NCI-H510A treated with DMSO at 0.1 percent for 48 hours (cell line): ENCODE results near the gene NR3C2.
A peak's percentile ranks its signal among the peaks of the same experiment; 100 is the strongest.

Source experiments
- DNase-seq: peaks from one replicate; lab custom pipeline; 2025; lab: John Stamatoyannopoulos, UW

NR3C2 gene

DNA sequence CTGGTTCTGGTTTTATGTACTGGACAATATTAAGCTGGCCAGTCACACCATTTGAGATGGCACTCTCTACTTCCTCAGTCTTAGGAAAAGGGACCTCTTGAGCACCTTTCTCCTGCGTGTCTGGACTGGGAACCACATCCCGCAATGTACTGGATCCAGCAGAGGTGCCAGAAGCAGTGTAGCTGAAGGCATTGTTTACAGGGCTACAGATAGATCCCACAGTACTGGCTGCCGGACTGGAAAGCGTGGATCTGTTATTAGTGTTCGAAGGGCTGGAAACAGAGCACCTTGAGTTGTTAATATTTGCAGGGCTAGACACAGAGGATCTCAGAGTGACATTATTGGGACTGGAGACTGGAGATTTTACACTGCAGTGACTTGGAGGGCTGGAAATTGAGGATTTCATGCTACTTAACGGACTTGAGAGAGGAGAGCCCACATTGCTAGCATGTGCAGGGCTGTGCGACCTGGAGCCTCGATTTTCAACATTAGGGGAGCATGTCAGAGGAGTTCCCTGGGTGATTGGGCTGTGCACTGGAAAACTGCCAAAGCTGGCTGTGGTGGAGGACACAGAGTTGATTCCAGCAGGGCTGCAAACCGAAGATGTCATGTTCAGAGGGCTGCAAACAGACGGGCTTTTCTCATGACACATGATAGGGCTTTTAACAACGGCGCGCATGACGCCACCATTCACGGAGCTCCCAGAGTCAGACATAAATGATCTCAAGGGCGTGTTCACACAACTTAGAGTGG is 6.4 kb downstream of the NR3C2 start:
- DNase-seq = no peak

DNA sequence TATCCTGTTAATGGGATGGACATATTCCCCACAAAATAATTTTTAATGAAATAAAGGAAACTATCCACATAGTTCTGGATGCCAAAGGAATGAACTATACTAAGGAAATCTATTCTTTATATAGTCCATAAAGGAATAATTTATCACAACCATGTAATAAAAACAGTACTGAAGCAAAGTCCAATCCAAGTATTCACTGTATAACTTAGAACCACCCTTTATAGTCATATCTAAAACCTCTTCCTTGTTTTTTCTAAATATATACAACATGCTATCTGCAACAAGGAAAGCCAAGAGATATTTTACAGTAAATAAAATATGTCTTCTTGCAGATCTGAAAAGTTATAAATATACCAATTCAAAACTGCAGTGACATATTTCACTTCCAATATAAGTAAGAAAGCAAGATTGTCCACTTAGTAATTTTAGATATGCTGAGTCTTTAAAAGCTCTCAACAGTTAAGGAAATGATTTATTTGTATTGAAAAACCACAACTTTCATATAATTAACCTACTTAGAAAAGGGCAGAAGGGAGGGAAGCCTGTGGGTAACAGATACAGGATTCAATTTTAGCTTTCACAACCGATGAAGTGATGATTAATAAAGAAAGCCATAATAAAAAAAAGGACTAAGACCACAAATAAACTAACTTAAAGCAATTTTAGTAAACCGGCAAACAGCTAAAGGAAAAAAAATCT is 8.0 kb downstream of the NR3C2 start:
- no peak for DNase-seq

DNA sequence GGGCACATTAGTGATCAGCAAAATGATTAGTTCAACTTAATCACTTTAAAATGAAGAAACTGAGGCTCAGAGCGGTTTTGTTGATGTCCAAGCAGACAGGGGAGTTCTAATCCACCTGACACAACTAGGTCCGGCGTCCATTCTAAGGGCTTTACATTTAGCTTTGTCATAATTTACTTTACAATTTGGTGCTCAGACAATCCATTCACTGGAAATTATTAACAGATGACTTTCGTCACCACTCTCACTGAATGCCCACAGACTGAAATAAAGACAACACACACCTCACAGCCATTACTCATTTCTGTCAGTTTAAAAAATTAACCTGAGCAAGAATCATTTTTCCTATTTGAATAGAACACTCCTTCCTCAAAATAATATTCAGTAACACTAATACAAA is 10.8 kb downstream of the NR3C2 start:
- DNase-seq = no peak

DNA sequence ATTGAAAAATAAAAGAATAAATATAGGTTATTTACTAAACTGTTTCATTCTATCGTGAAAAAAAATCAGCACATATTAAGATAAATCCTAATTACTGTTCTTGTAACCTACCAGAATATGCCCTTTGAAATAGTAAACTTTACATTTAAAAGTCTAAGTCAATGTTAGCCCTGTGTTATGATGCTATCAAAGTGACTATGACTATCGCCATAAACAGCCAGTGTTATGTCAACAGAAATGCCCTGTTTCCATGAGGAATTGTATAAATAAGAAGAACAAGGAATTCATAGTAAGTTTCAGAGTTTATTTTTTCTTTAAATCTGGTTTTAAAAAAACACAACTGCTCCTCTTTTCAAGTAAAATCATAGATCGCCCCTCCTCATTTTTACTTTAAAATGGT is 11.4 kb downstream of the NR3C2 start:
- DNase-seq = no peak

DNA sequence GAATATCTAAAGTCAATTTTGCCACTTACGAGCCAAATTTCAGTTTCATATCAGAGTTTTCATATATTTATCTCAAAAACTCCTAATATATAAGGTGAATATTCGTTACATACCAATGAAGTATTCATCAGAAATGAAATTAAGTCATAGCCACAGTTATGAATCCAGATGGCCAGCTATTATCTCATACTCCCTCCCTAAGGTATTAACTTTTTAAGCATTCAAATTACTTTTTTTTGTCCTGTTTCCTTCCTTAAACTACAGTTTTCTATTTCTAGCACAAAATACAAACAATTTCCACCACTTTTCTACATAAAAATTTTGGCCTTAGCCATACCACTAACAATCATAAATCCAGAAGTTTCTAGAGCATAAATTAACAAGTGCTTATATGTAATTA is 13.0 kb downstream of the NR3C2 start:
- DNase-seq = no peak

DNA sequence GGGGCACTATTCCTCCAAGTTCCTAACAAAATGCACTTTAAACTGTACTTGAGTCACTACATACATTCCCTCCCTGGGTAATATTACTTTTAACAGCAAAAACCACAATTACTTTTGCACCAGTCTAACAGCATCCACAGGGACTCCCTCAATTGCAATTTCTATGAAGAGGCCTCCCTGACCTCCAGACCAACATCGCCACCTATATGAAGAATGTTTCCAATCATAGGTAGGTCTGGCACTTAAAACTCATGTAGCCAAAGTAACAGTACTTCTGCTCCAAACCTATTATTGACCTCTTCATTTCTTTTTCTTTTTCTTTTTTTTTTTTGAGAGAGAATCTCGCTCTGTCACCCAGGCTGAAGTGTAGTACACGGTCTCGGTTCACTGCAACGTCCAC is 15.6 kb downstream of the NR3C2 start:
- DNase-seq = no peak

DNA sequence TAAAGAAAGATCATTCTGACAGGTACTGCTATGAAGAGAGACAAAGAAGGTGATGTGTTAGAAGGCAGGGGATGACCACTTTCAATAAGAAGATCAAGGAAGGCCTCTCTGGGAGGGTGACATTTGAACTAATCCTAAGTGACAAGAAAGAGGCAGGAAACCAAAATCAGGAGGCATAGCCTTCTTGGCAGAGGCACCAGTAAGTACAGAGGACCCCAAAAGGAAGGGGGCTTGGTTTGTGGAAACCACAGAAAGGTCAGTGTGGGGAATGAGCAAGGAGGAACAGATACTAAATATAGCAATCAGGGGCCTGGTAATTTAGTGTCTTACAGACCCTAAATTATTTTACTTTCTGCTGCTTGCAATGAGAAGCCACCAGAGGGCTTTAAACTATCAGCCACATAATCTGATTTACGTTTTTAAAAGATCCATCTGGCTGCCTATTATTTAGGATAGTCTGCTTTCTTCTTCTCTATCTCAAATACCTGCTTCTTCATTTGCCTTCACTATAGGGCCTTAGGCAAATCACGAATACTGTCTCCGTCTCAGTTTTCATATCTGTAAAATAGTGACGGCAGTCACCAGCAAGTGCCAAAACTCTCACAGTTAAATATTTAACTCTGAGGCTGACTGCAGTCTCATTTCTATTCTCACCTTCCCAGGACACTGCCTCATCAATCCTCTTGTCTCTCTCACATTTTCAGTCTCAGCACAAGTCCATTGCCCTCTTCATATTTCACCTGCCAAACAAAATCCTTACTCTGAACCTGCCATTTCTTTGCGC is 16.7 kb downstream of the NR3C2 start:
- DNase-seq = no peak

DNA sequence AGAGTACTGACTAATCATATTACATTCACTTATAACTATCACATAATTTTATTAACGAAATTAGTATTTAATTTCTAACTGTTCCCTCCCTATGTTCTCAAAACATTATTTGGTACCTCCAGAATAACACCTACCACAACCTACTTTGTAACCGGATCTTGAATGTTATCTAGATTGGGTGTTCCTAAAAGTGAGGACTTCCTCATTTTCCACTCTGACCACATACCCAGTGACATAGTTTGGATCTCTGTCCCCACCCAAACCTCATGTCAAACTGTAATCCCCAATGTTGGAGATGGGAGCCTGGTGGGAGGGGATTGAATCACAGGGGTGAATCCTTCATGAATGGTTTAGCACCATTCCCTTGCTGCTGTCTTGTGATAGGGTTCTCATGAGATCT is 21.8 kb downstream of the NR3C2 start:
- DNase-seq = no peak

DNA sequence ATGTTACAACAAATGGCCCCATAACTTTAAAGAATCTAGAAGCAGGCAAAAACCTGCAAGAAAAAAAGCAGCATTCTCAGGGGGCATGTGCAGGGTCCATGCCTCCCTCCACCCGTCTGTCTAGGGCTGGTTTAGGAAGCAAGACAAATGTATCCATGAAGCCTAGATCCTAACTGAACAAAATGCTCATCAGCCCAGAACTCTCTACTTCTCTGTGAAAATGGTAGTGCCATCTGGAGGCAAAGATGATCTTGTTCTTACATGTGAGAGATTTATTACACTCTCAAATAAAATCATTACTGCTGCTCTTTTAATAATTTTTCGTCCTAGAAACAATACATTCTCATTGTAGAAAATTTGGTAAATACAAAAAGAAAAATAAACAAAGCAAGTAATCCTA is 26.7 kb downstream of the NR3C2 start:
- no peak for DNase-seq

DNA sequence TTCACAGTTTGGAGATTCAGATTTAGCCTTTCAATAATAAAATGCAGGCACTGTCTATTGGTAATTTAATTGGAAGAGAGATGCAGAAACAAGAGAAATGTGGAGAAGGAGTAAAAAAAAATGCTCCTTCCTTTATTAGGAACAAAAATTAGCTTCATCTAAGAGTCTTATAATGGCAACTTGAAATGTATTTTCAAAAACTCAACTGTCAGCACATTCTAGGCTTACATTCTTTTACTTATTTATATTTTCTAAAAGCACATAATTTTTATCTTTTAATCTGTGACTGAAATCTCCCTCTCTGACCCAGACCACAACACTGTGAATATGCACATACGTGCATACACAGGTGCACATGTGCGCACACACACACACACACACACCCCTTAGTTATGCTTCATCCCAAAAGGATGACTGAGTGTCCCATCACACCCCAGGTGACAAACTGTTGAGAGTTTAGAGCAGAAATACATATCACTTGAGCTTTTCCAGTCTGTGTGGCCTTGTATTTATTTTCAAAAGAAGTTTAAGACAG is 29.7 kb downstream of the NR3C2 start:
- no peak for DNase-seq

DNA sequence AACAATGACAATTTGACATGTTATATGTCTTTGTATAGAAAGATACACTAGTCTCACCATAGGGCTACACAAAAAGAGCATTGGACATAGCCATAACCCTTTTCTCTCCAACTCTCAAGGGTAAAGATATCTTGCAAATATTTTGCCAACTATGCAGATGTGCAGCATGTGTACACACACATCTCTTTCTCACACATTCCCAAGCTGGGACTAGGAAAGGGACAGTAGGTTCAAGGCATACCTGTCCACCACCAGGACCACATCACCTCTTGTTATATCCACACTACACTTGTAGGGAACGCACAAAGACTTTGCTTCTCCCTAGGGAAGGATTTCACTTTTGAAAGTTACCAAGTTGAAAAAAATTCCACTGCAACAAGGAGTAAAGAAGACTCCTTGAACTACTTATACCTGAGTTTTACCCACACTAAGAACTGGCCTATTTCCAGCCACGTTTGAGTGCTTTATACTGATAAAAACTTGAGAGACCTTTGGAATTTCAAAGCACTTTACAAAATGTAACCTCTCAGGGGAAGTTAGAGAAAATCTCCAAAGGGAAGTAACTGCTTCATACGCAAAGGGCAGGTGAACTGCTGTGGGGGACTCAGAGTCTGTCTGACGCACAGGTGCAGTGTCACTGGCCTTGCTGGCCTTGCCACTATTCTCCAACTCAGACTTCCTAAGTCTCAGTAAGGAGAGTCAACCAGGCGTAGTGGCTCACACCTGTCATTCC is 36.9 kb downstream of the NR3C2 start:
- DNase-seq = no peak

DNA sequence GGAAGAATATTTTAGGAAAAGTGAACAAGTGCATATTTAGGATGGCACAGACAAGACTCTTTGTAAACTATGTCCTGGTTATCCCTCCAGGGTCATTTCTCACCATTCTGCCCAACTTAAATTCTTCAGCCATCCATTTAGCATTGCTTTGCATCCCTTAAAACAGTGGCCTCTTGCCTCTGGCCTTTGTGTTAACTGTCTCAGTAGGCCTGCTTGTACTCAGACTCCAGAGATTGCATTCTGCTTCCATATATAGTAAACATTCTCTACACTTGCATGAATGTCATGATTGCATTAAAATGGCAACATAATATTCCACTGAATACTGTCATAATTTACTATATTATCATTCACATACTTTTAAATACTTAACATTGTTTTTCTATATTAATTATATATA is 43.2 kb downstream of the NR3C2 start:
- DNase-seq = no peak

DNA sequence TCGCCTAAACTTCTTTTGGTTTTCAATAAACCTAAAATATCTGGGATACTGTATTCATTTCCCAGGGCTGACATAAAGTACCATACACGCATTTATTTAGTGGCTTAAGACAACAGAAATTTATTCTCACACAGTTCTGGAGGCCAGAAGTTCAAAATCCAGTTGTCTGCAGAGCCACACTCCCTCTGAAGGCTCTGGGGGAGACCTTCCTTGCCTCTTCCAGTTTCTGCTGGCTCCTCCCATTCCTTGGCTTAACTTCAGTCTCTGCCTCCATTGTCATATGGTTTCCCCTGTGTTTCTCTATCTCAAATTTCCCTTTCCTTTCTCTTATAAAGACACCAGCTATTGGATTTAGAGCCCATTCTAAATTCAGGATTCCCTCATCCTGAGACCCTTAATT is 44.4 kb downstream of the NR3C2 start:
- DNase-seq = no peak

DNA sequence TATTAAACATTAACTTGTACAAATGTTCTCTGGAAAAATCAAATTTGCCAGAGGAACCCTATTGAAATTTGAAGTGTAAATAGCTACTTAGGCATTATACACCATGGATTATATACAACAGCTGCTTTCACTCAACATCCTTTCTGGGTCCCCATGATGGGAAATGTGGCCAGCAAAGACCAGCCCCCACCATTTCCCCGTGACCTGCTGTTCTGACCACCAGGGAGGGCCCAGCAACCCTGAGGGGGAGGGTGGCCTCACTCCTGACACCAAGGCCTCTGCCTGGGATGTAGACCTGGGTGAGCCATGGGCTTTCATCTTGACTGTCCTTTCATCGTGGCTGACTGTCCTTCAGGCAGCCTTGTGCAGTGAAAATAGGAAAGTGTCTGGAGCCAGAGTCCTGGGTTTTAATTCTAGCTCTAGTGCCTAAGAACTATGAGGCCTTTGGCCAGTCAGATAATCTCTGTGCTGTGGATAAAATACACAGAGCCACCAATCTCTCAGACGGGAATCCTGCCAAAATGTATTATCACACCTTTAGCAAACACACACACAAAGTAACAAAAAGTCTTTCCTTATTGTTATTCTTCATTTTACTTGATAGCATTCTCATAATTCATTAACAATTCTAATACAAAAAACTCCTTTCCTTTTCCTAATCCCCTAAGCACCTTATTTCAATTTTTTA is 45.1 kb downstream of the NR3C2 start:
- no peak for DNase-seq

DNA sequence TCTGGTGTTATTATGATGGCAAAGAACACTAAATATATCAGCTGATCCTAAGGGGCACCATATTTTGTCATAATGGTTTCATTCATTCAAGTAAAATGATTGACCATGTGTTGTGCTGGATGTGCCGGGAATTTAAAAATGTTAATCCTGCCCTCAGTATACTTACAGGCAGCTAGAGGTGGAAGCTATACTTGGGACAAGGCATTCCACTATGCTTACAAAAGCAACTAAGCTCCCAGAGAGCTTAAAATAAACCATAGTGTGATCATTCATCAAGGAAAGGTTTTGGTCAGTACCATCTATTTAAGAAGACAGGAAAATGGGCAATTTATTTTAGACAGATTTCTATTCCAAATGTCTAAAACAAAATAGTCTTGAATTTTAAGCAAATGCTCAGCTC is 46.4 kb downstream of the NR3C2 start:
- DNase-seq = no peak

DNA sequence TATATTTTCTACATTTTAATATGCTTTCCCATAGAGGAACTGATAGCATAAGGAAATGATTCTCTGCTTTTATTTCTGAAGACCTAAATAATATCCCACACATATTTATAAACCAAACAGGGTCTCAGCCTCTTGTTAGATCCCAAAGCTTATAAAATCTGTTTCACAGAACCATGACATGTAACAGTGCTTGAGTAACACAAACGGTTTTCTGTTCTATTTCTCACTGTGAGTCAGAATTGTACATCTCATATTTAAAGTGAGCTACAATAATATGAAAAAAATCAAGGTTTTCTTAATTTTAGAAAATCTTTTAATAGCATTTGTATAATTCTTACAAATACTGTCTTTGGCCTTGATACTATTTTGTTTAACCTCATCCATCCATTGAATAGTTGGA is 51.2 kb downstream of the NR3C2 start:
- DNase-seq = no peak

DNA sequence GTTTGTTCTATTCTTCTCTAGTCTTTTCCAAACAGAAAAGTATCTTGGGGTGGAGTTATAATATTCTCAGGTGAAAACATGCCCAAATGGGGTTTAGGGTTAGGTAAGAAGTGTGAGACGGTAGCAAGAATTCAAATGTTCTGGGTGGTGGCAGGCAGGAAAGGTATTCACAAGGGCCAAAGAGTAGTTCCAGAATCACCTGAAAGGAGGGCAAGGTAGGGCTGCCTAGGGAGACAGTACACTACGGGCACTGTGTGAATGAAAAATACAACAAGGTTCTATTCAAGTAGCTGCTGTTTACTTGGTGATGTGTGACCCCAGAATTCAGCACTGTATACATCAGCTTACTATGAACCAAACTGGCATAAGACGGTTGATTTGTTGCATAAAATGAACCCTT is 51.9 kb downstream of the NR3C2 start:
- no peak for DNase-seq

DNA sequence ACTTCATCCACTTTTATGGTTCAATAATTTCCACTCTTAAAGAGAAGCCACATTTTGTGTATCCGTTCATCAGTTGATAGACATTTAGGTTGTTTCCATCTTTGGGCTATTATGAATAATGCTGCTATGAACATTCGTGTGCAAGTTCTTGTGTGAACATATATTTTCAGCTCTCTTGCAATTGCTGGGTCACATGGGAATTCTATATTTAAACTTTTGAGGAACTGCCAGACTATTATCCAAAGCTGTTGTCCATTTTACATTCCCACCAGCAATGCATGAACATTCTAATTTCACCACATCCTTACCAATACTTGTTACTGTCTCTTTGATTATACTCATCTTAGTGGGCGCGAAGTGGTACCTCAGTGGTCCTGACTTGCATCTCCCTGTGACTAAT is 61.9 kb downstream of the NR3C2 start:
- no peak for DNase-seq

DNA sequence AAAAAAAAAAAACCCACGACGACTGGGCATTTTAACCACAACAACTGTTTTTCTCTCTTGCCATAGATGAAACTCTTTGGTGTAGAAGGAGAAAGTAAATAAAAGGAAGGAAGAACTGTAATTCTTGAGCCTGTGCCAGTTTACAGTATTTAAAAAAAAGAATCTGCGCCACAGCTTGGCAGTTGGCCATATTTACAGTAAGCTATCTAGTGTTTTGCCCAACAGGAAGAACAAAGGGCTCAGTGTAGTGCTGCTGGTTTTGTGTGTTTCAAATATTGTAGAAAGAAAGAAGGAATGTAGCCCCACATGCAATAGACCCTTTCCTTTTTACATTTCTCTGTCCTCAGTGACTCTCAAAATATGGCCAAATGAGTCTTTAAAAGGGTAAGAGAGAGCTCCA is 66.1 kb downstream of the NR3C2 start:
- DNase-seq = peak; percentile 49

DNA sequence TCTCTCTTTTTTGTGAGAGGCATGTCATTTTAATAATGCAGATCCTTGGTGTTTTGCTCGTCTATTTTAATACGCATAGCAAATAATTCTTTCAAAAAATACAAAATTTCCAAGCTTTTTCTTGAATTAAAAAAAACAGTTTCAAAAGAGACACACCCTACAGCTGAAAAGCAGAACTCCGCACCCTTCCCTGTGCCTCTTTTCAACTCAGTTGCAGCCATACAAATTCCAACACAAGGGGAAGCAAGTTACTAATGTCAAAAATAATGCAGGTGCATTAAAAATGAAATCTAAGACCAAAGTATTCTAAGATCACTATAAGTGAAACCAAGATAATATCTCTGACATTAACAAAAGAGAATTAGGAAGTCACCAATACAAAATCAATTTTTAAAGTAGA is 66.6 kb downstream of the NR3C2 start:
- no peak for DNase-seq

DNA sequence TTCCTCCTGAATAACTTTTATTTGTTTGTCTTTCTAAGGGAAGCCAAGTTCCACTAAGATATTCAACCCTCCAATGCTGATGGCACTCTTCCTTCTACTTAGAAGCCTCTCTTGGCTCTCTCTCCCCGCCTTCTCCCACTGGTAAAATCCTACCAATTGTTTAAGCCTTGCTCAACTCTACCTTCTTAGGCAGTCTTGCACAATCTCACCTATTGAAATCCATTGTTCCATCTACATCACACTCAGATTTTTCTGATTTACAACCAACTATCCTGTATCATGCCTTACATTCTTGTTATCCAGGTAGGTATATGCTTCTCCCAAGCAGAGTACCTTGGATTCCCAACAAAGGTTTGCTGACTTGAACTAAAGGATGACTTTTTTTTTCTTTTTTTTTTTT is 69.1 kb downstream of the NR3C2 start:
- no peak for DNase-seq

DNA sequence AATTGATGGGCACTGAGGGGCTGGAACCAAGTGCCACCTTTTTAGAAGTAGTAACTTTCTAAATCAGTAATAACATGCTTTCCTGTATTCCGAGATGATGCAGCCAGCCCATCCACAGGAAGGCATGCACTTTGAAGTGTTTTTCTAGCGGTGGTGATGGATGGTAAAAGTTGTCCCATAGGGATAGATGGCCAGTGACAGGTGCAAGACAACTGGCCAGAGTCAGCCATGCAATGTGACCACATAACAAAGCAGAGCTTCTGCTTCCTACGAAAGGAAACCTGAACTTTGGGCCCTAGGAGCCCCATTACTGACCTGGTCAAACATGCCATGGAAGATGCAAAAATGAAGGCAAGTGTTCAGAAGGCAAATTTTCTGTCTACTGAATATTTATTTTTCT is 72.3 kb downstream of the NR3C2 start:
- DNase-seq = no peak
